Middle frontal gyrus (tissue), 1 donor: ENCODE results near the gene COL8A1.
"Not testable (repeated sequence)": the region's sequence is repeated elsewhere in the genome, so short reads cannot be mapped to it uniquely, and the experiment has no call there.

Source experiments
- DNase-seq: peaks from one replicate; pipeline ENCODE4 v3.0.0-alpha.2; 2015; ENCODE audit warnings: low spot score; ENCODE audit errors: extremely low spot score

Gene COL8A1

GRCh38 chr3:99708207-99708745, 69.9 kb downstream of the COL8A1 start:
- DNase-seq, result no peak

GRCh38 chr3:99709686-99710085, 71.3 kb downstream of the COL8A1 start:
- DNase-seq, result no peak

- no peak for DNase-seq
Observed at GRCh38 chr3:99710094-99710493, 71.7 kb downstream of the COL8A1 start.

GRCh38 chr3:99711351-99711750, 73.0 kb downstream of the COL8A1 start:
- DNase-seq, result no peak

- no peak for DNase-seq
Observed at GRCh38 chr3:99712291-99712954, 74.0 kb downstream of the COL8A1 start.

GRCh38 chr3:99713440-99713839, 75.0 kb downstream of the COL8A1 start:
- DNase-seq, result no peak

GRCh38 chr3:99714146-99714545, 75.8 kb downstream of the COL8A1 start:
- DNase-seq, result no peak

- no peak for DNase-seq
Observed at GRCh38 chr3:99714575-99714974, 76.2 kb downstream of the COL8A1 start.

GRCh38 chr3:99716463-99716995, 78.1 kb downstream of the COL8A1 start:
- no peak for DNase-seq

- no peak for DNase-seq
Observed at GRCh38 chr3:99720985-99721632, 82.7 kb downstream of the COL8A1 start.

- no peak for DNase-seq
Observed at GRCh38 chr3:99721633-99722007, 83.2 kb downstream of the COL8A1 start.

- DNase-seq, result no peak
Observed at GRCh38 chr3:99724276-99724675, 85.9 kb downstream of the COL8A1 start.

GRCh38 chr3:99730870-99731269, 92.5 kb downstream of the COL8A1 start:
- DNase-seq, result no peak

- DNase-seq, result no peak
Observed at GRCh38 chr3:99731499-99731898, 93.1 kb downstream of the COL8A1 start.

- not testable (repeated sequence) for DNase-seq
Observed at GRCh38 chr3:99740371-99740770, 102.0 kb downstream of the COL8A1 start.

GRCh38 chr3:99741588-99741987, 103.2 kb downstream of the COL8A1 start:
- DNase-seq, result no peak

GRCh38 chr3:99747915-99748314, 109.5 kb downstream of the COL8A1 start:
- DNase-seq, result no peak

GRCh38 chr3:99751649-99752048, 113.3 kb downstream of the COL8A1 start:
- no peak for DNase-seq

- DNase-seq, result peak; percentile 31
Observed at GRCh38 chr3:99753268-99753975, 115.0 kb downstream of the COL8A1 start.

- no peak for DNase-seq
Observed at GRCh38 chr3:99755831-99756230, 117.4 kb downstream of the COL8A1 start.

- DNase-seq, result no peak
Observed at GRCh38 chr3:99757966-99758365, 119.6 kb downstream of the COL8A1 start.
